CD8-positive, alpha-beta memory T cell (primary cell): Measurements from ENCODE around the gene RPL29. TPM values are rescaled to one million over a fixed set of nuclear protein-coding genes. Genes with fewer than 3 reads are reported as not detected.
"Not testable (repeated sequence)": the region's sequence is repeated elsewhere in the genome, so short reads cannot be mapped to it uniquely, and the experiment has no call there.

Experiments
- CTCF ChIA-PET: fragments of 350-600 bp; sonication (Branson Sonifier 250); formaldehyde crosslinking; loops from one replicate; lab custom pipeline; 2021; ENCODE audit warnings: antibody characterized with exemption; lab: Charles Lee
- POLR2A ChIA-PET: fragments of 350-600 bp; sonication (Branson Sonifier 250); formaldehyde crosslinking; loops from one replicate; lab custom pipeline; 2021; ENCODE audit warnings: antibody characterized with exemption; lab: Charles Lee
- DNase-seq, 5 donors: peaks; one replicate each; pipeline versions ENCODE4 v3.0.0 to v3.0.0-alpha.2; 2020 to 2022; ENCODE audit warnings: mixed read lengths in 1 of 5
- H3K27ac ChIP-seq: one replicate; pipeline ENCODE4 v1.7.0; 2013; ENCODE audit warnings: low read depth, mild to moderate bottlenecking, low read length, moderate library complexity
- H3K27me3 ChIP-seq: 2 replicates; pipeline ENCODE4 v1.7.0; 2013; ENCODE audit warnings: low read length, mild to moderate bottlenecking; ENCODE audit not compliant: insufficient read depth, poor library complexity, severe bottlenecking
- H3K36me3 ChIP-seq: 2 replicates; pipeline ENCODE4 v1.7.0; 2013; ENCODE audit warnings: mild to moderate bottlenecking, low read length, moderate library complexity; ENCODE audit not compliant: insufficient read depth
- H3K4me1 ChIP-seq: 2 replicates; pipeline ENCODE4 v1.7.0; 2013; ENCODE audit warnings: mild to moderate bottlenecking, low read length, moderate library complexity; ENCODE audit not compliant: insufficient read depth
- H3K4me3 ChIP-seq: 2 replicates; pipeline ENCODE4 v1.7.0; 2013; ENCODE audit warnings: mild to moderate bottlenecking, low read length
- H3K9me3 ChIP-seq: 2 replicates; pipeline ENCODE4 v1.7.0; 2013; ENCODE audit warnings: mild to moderate bottlenecking, low read length
- H3K27ac Mint-ChIP-seq, 8 donors: one replicate each; pipeline ENCODE4 v1.8.0; 2020 to 2021; ENCODE audit warnings: mixed read lengths in 8 of 8, mild to moderate bottlenecking in 6 of 8, inconsistent platforms in 3 of 8, moderate library complexity in 3 of 8
- H3K27me3 Mint-ChIP-seq, 2 donors: one replicate each; pipeline ENCODE4 v1.8.0; 2020 to 2021; ENCODE audit warnings: mixed read lengths in 2 of 2, mild to moderate bottlenecking in 1 of 2, moderate library complexity in 1 of 2
- H3K36me3 Mint-ChIP-seq, 3 donors: one replicate each; pipeline ENCODE4 v1.8.0; 2020 to 2021; ENCODE audit warnings: mixed read lengths in 3 of 3, inconsistent platforms in 1 of 3, mild to moderate bottlenecking in 1 of 3
- H3K4me1 Mint-ChIP-seq, 3 donors: one replicate each; pipeline ENCODE4 v1.8.0; 2020 to 2021; ENCODE audit warnings: mixed read lengths in 3 of 3, inconsistent platforms in 1 of 3, mild to moderate bottlenecking in 1 of 3
- H3K4me3 Mint-ChIP-seq, 7 donors: one replicate each; pipeline ENCODE4 v1.8.0; 2020 to 2021; ENCODE audit warnings: mixed read lengths in 7 of 7, mild to moderate bottlenecking in 6 of 7, moderate library complexity in 4 of 7, inconsistent platforms in 2 of 7
- H3K9me3 Mint-ChIP-seq, 5 donors: one replicate each; pipeline ENCODE4 v1.8.0; 2020 to 2022; ENCODE audit warnings: mixed read lengths in 5 of 5, mild to moderate bottlenecking in 3 of 5, moderate library complexity in 2 of 5, inconsistent platforms in 1 of 5
- polyA plus RNA-seq: library from polyadenylated mRNA; unstranded; fragments of 300-500 nt; fragmentation: Illumina TruSeq; gene quantifications from one replicate; pipeline ENCODE4 v1.2.3, GENCODE V29; 2021
- total RNA-seq, 2 experiments: library from RNA; stranded (reverse); gene quantifications; one replicate each; pipeline ENCODE4 v1.2.3, GENCODE V29; 2021

The RPL29 gene
- total and polyA plus RNA-seq, 3 experiments from 2014 or later: 1,261 to 1,382 (median 1,367) TPM

DNA sequence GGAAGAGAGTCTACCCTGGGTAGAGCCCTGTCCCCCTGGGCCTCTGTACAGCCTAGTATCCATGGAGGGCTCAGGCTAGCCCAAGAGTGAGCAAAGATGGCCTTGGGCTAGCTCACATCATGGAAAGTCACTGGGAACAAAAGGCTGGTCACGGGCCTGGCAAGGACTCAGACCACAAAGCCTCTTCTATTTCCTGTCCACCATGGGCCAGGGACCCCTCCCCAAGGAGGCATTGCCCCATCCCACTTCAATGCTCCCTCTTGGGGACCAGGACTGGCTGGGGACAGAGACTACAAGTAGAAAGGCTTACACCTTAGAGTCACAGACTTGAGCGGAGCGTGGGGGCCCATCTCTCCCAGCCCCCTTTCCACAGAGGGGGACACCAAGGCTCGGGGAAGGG, 43.7 kb upstream of the RPL29 start:
- CTCF ChIA-PET: no interaction called here
- Histone ChIP-seq H3K4me3 (no peak overlapping the region), H3K27ac (no peak overlapping the region), H3K27me3 (no peaks in the 10 kb centered on the region), H3K9me3 (no peaks in the 10 kb centered on the region), H3K36me3 (no peaks in the 10 kb centered on the region), H3K4me1 (no peaks in the 10 kb centered on the region)
- H3K27me3 Mint-ChIP-seq: peaks cover 0 to 2% of the 10 kb centered on the region in 2 donors
- H3K9me3 Mint-ChIP-seq: no peaks in the 10 kb centered on the region
- H3K4me3 Mint-ChIP-seq: no peak overlapping the region
- no peaks in the 10 kb centered on the region for H3K36me3 Mint-ChIP-seq
- no peak overlapping the region for H3K27ac Mint-ChIP-seq
- POLR2A ChIA-PET: no interaction called here
- peaks cover 8 to 19% (median 11%) of the 10 kb centered on the region in 3 donors for H3K4me1 Mint-ChIP-seq
- no peak for DNase-seq

DNA sequence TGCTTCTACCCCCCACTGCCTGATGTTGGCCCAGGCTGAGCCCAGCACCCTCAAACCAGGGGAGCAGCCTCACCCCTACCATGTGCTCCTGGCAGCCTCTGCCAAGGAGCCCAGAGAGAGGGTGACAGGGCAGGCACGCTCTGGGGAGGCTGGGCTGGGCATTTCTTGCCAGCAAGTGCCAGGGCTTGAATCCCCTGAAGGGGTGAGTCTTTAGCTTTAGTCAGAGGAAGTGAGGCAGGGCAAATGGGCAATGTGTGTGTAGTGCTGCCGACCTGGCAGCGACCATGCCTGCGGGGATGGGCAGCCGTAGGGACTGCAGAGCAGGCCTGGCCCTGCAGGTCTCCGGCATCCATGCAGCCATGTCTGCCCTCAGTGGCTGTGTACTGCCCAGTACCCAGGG, 42.5 kb upstream of the RPL29 start:
- H3K9me3 ChIP-seq: no peaks in the 10 kb centered on the region
- no peaks in the 10 kb centered on the region for H3K27me3 ChIP-seq
- H3K27me3 Mint-ChIP-seq: peaks cover 0 to 2% of the 10 kb centered on the region in 2 donors
- H3K9me3 Mint-ChIP-seq: no peaks in the 10 kb centered on the region
- no peak overlapping the region for H3K4me3 Mint-ChIP-seq
- DNase-seq: no peak
- H3K36me3 ChIP-seq: no peaks in the 10 kb centered on the region
- peaks cover 8 to 12% (median 10%) of the 10 kb centered on the region in 3 donors for H3K4me1 Mint-ChIP-seq
- POLR2A ChIA-PET: no interaction called here
- no peak overlapping the region for H3K27ac ChIP-seq
- H3K36me3 Mint-ChIP-seq: no peaks in the 10 kb centered on the region
- H3K27ac Mint-ChIP-seq: no peak overlapping the region
- no peak overlapping the region for H3K4me3 ChIP-seq
- CTCF ChIA-PET: interaction anchor here (0.9 kb wide), 1 partner anchor 37 kb away, joined by 3 read pairs; no protein-coding TSS in a partner anchor
- no peaks in the 10 kb centered on the region for H3K4me1 ChIP-seq

DNA sequence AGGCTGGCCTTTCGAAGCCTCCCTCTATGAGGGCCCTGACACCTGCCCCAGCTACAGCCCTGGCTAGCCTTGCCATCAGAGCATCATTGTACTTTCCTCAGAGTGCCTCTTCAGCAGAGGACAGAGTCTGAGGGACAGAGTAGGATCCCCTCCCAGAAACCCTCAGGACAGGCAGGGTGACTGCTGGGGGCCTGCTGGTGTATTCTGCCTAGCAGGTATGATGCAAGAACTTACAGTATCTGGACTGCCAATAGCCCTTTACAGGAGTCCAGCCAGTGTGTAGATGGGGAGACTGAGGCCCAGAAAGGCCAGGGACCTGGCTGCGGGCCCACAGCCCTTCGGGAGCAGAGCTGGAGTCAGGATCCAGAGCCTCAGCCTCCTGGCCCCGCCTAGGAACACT, 41.6 kb upstream of the RPL29 start:
- H3K9me3 Mint-ChIP-seq: no peaks in the 10 kb centered on the region
- Histone ChIP-seq H3K4me1 (no peaks in the 10 kb centered on the region), H3K9me3 (no peaks in the 10 kb centered on the region), H3K4me3 (no peak overlapping the region), H3K27me3 (no peaks in the 10 kb centered on the region), H3K36me3 (no peaks in the 10 kb centered on the region), H3K27ac (no peak overlapping the region)
- ChIA-PET POLR2A (no interaction called here), CTCF (interaction anchor here (0.9 to 2.4 kb wide), 5 partner anchors 16 to 107 kb away, joined by 3 to 16 read pairs (median 4); partner anchors contain the start of gene DUSP7)
- H3K4me1 Mint-ChIP-seq: peaks cover 8 to 12% (median 9%) of the 10 kb centered on the region in 3 donors
- no peak overlapping the region for H3K4me3 Mint-ChIP-seq
- H3K27me3 Mint-ChIP-seq: peaks cover 0 to 2% of the 10 kb centered on the region in 2 donors
- no peaks in the 10 kb centered on the region for H3K36me3 Mint-ChIP-seq
- DNase-seq: no peak
- H3K27ac Mint-ChIP-seq: no peak overlapping the region

DNA sequence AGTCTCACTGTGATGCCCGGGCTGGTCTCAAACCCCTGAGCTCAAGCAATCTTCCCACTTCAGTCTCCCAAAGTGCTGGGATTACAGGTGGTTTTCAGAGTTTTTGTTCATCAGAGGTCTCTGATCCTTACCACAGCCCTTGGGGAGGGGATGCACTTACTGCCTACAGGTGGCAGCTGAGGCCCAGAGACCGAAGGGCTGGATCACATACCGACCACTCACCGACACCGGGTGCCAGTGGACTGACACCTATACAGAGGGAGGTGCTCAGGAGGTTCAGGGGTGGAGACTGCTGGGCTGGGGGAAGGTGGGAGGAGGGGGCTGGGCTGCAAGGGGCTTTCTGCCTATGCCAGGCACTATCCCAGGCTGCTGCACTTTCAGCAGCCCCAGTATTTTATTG, 41.1 kb upstream of the RPL29 start:
- no peaks in the 10 kb centered on the region for H3K27me3 ChIP-seq
- H3K9me3 ChIP-seq: no peaks in the 10 kb centered on the region
- no peak overlapping the region for H3K27ac ChIP-seq
- peaks cover 3 to 7% (median 6%) of the 10 kb centered on the region in 3 donors for H3K4me1 Mint-ChIP-seq
- H3K36me3 Mint-ChIP-seq: no peaks in the 10 kb centered on the region
- no peaks in the 10 kb centered on the region for H3K4me1 ChIP-seq
- CTCF ChIA-PET: interaction anchor here (0.6 to 2.4 kb wide), 9 partner anchors 17 to 108 kb away, joined by 3 to 16 read pairs (median 3); partner anchors contain the start of gene DUSP7
- H3K9me3 Mint-ChIP-seq: no peaks in the 10 kb centered on the region
- POLR2A ChIA-PET: interaction anchor here (0.6 kb wide), 1 partner anchor 17 kb away, joined by 5 read pairs; no protein-coding TSS in a partner anchor
- H3K27me3 Mint-ChIP-seq: peaks cover 0 to 1% of the 10 kb centered on the region in 2 donors
- no peak overlapping the region for H3K4me3 ChIP-seq
- peak in 2 of 5 donors; percentile 12 to 58 for DNase-seq
- H3K27ac Mint-ChIP-seq: peak overlapping the region in 1 of 8 donors; percentile 12
- no peaks in the 10 kb centered on the region for H3K36me3 ChIP-seq
- no peak overlapping the region for H3K4me3 Mint-ChIP-seq

DNA sequence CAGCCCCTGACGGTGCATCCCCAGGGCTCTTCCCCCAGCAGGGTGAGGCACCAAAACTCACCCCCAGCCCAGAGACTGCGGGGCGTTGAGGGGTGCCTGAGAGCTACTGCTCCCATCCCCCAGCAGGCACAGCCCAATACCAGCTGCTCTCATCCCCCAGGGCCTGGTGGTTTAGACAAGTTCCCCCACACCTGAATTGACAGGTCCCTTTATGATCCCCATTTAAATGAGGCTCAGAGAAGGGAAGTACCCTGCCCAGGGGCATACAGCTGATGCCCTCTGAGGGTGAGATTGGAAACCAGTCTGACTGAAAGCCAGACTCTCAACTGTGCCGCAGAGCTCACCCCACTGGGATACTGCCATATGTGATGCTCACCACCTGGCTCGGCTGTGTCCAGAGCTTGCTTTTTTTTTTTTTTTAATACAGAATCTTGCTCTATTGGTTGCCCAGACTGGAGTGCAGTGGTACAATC, 40.6 kb upstream of the RPL29 start:
- no peaks in the 10 kb centered on the region for H3K36me3 Mint-ChIP-seq
- no peak overlapping the region for H3K4me3 Mint-ChIP-seq
- no peaks in the 10 kb centered on the region for H3K27me3 Mint-ChIP-seq
- DNase-seq: no peak
- no peaks in the 10 kb centered on the region for H3K4me1 ChIP-seq
- H3K27me3 ChIP-seq: no peaks in the 10 kb centered on the region
- peak overlapping the region in 1 of 8 donors; percentile 12 for H3K27ac Mint-ChIP-seq
- no peaks in the 10 kb centered on the region for H3K9me3 Mint-ChIP-seq
- POLR2A ChIA-PET: interaction anchor here (0.6 kb wide), 2 partner anchors 17 to 75 kb away, joined by 4 to 5 read pairs; no protein-coding TSS in a partner anchor
- no peak overlapping the region for H3K27ac ChIP-seq
- CTCF ChIA-PET: interaction anchor here (0.6 to 2.4 kb wide), 8 partner anchors 17 to 108 kb away, joined by 3 to 16 read pairs (median 3); partner anchors contain the start of gene DUSP7
- H3K9me3 ChIP-seq: no peaks in the 10 kb centered on the region
- H3K4me1 Mint-ChIP-seq: peaks cover 0 to 1% (median 1%) of the 10 kb centered on the region in 3 donors
- H3K4me3 ChIP-seq: no peak overlapping the region
- H3K36me3 ChIP-seq: no peaks in the 10 kb centered on the region

DNA sequence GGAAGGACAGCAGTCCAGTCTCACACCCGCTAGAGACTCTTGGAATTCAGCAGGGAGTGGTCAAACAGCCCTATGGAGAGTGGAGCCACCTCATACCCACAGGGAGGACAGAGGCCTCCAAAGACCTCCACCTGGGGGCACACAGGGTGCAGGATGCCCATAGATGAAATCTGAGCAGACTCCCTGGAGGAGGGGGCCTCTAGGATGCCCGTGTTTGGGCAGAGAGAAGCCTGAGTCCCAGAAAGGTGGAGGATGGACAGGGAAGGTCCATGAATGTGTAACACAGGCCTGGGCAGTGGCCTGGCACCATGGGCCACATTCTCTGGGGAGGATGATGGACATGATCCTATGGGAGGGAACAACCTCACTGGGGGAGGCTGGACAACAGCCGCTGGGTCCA, 39.0 kb upstream of the RPL29 start:
- no peak overlapping the region for H3K27ac ChIP-seq
- H3K4me1 ChIP-seq: no peaks in the 10 kb centered on the region
- peak overlapping the region in 1 of 8 donors; percentile 87 for H3K27ac Mint-ChIP-seq
- CTCF ChIA-PET: no interaction called here
- no peaks in the 10 kb centered on the region for H3K4me1 Mint-ChIP-seq
- H3K36me3 ChIP-seq: no peaks in the 10 kb centered on the region
- no peaks in the 10 kb centered on the region for H3K36me3 Mint-ChIP-seq
- no peak for DNase-seq
- no peaks in the 10 kb centered on the region for H3K9me3 Mint-ChIP-seq
- H3K27me3 Mint-ChIP-seq: no peaks in the 10 kb centered on the region
- no peak overlapping the region for H3K4me3 ChIP-seq
- POLR2A ChIA-PET: no interaction called here
- no peaks in the 10 kb centered on the region for H3K27me3 ChIP-seq
- no peaks in the 10 kb centered on the region for H3K9me3 ChIP-seq
- no peak overlapping the region for H3K4me3 Mint-ChIP-seq

DNA sequence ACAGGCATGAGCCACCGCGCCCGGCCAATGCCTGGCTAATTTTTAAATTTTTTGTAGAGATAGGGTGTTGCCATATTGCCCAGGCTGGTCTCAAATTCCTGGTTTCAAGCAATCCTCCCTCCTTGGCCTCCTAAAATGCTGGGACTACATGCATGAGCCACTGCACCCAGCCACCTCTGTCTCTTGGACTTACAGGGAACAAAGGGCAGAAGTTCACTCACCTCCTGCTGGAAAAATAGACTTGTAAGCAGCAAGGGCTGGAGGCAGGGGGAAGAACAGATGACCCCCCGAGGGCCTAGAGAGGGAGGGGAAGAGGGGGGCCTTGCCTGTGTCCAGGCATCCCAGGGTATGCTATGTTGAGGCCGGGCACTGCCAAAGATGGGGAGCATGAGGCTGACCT, 38.5 kb upstream of the RPL29 start:
- Histone ChIP-seq H3K4me1 (no peaks in the 10 kb centered on the region), H3K27me3 (no peaks in the 10 kb centered on the region), H3K9me3 (no peaks in the 10 kb centered on the region), H3K4me3 (no peak overlapping the region), H3K27ac (no peak overlapping the region), H3K36me3 (no peaks in the 10 kb centered on the region)
- POLR2A ChIA-PET: no interaction called here
- Mint-ChIP-seq H3K27ac (no peak overlapping the region), H3K27me3 (no peaks in the 10 kb centered on the region), H3K9me3 (no peaks in the 10 kb centered on the region), H3K36me3 (no peaks in the 10 kb centered on the region), H3K4me1 (no peaks in the 10 kb centered on the region), H3K4me3 (no peak overlapping the region)
- CTCF ChIA-PET: no interaction called here
- no peak for DNase-seq

DNA sequence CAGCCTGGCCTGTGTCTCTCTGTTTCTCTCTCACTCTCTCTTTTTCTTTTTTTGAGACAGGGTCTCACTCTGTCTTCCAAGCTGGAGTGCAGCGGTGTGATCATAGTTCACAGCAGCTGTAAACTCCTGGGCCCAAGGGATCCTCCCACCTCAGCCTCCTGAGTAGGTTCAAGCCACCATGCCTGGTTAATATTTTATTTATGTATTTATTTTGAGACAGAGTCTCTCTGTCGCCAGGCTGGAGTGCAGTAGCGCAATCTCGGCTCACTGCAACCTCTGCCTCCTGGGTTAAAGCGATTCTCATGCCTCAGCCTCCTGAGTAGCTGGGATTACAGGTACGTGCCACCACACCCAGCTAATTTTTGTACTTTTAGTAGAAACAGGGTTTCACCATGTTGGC, 38.1 kb upstream of the RPL29 start:
- H3K27ac Mint-ChIP-seq, CTCF ChIA-PET: not testable (repeated sequence)

More for the DNA sequence above, 38.1 kb upstream of the RPL29 start:
- H3K4me3 Mint-ChIP-seq, DNase-seq, H3K4me3 ChIP-seq, H3K27me3 Mint-ChIP-seq, POLR2A ChIA-PET, H3K27me3 ChIP-seq, H3K9me3 Mint-ChIP-seq, H3K27ac ChIP-seq, H3K4me1 Mint-ChIP-seq, H3K4me1 ChIP-seq, H3K36me3 Mint-ChIP-seq, H3K9me3 ChIP-seq, H3K36me3 ChIP-seq: not testable (repeated sequence)
